Measurements from ENCODE around the gene SERPINA7.

- no peak for TF ChIP-seq CTCF (IDR thresholded peaks at IDR 0.05; ENCODE audit: borderline replicate concordance, extremely low read depth, low read length, poor library complexity, severe bottlenecking)
- no peak for TF ChIP-seq EZH2 (IDR thresholded peaks at IDR 0.05; ENCODE audit: borderline replicate concordance, low read depth, low read length, severe bottlenecking)
Observed at GRCh38 chrX:106038625-106039024, at the start of gene SERPINA7.

All from DND-41 (cell line).